Kidney glomerular epithelial cell (primary cell): ENCODE measurements around the gene FDCSP.
"Not testable (repeated sequence)": the region's sequence is repeated elsewhere in the genome, so short reads cannot be mapped to it uniquely, and the experiment has no call there.

Experiments used
- DNase-seq: peaks from one replicate; lab custom pipeline; 2025; lab: John Stamatoyannopoulos, UW

The FDCSP gene

DNA sequence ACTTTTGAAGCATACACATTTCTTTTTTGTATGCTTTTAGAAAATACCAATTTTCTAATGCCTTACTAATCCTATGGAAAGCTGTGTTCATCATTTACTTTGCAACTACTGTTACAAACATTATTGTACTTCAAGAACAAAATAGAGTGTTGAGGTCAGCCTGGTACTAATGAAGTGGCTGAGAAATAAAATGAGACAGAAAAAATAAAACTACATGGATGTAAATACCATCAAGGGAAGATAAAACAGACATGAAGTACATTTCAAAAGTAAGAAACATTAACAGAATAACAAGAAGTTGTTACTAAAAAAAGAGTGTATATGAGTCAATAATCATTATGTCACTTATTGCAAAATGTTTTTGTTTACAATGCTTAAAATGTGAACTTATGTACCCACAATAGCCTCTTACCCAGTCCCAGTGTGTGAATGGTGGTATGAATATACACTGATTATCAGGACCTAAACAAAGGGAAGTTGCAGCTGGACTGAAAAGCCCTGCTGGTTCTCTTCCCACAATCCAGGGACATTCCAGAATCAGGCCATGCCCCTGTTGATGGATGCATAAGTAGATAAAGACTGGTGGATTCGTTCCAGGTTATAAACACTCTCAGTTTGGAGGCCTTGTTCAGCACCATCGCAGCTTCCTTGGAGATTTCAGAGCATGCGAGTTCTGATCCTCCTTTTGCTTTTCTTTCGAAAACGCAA is 14.1 kb downstream of the FDCSP start:
- DNase-seq = no peak

DNA sequence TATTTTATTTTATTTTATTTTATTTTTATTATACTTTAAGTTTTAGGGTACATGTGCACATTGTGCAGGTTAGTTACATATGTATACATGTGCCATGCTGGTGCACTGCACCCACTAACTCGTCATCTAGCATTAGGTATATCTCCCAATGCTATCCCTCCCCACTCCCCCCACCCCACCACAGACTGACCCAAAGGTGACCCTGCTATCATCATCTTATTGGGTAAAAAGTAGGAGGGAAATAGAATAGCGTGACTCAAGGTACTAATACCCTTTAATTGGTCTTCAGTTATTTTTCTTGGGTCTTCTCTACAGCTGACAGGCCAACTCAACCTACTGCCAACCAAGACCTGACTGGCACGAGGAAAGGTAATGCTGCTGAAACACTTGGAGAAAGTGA is 16.4 kb downstream of the FDCSP start, which contains the start of gene CSN3:
Gene CSN3 (plus strand): TSS at position 301 of the 400 bp plus-strand sequence. CDS start 2,223 bp downstream, outside the sequence.
- DNase-seq = not testable (repeated sequence)

DNA sequence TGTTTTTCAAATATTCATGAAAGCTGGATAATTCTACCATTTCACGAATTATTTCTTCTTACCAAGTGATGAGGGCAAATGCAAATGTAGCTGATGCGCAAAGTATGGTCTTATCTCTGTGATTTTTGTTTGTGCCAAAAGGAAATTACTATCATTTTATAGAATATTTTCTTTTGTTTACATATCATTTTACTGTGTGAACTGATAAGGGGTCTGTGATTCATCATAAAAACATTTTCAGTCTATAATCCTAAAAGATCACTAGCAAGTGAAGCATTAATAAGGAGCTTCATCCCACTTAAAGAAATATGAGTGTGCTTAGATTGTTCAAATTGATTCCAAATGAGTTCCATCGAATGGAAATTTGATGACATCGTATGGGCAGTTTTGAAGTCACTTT is 17.2 kb downstream of the FDCSP start:
- DNase-seq = no peak

DNA sequence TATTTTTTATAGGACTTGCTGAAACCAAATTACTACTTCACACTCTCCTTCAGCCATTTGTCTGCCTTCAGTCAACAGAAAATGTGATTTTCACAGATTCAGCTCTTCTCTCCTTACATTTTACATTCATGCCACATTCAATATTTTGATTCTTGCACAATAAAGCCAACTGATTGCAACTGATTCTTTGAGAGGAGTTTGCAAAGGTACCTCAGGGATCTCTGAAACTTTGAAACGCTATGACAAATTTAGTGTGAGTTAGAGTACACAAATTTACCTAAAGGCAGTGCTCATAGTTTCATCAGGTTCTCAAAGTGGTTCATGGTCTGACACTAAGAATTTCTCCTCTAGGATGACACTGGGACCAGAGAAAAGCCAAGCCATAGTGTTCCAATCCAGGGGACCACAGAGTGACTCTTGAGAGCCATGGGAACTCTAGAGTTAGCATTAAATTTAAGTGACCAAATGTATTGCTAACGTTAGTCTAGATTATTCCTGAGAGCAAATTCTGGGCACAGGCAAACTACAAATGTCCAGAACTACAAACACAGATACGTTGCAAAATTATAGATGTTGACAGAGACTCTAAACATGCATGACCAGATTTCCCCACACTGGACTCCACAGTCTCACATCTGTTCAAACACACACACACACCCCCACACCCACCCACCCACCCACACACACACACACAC is 25.5 kb downstream of the FDCSP start:
- no peak for DNase-seq

DNA sequence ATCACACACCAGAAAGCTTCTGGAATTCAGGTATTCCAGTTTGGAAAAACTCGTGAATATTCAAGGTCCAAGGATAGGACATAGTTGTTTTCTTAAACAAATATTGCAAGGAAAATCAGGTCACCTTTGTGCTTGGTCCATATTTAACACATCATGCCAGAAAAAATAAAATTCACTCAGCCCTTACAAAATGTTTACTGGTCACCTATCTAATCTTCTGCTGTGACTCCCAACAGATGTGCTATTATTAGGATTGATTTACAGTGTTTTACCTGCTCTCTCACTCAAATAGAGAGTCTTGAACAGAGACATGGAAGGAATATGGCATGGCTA is 26.0 kb downstream of the FDCSP start:
- no peak for DNase-seq

DNA sequence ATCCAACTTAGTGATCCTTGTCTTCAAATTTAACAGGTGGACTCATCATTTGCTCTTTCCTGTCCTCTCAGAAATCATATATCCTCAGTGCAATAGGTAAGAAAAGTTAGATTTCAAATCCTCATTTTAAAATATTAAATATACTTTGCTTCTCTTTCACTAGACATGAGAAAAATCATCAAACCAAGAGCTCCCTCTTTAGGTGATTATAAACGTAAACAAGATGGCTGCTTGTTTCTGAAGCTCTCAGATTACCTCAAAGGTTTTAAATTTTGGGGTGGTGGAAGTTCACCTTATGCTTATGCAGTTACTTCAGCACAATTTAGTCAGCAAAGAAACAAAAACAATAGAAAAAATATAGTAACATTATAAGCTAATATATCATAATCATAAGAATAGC is 43.8 kb downstream of the FDCSP start:
- no peak for DNase-seq

DNA sequence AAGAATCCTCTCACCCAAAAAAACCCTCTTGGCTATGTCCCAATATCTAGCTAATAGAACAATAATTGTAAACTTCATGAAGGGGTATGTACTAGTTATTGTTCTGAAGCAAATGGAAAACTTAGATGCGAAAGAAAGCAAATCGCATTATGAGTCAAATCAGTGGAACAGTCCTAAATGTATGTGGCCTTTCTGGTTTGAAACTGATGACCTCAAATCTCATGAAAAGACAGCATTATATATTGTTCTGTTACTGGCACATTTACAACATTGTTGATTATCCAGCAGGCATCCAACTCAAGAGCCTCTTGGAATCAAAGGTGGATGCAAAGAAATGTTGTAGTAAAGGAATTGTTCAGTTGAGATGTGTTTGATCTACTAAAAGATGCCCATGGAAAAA is 51.2 kb downstream of the FDCSP start:
- DNase-seq = no peak

DNA sequence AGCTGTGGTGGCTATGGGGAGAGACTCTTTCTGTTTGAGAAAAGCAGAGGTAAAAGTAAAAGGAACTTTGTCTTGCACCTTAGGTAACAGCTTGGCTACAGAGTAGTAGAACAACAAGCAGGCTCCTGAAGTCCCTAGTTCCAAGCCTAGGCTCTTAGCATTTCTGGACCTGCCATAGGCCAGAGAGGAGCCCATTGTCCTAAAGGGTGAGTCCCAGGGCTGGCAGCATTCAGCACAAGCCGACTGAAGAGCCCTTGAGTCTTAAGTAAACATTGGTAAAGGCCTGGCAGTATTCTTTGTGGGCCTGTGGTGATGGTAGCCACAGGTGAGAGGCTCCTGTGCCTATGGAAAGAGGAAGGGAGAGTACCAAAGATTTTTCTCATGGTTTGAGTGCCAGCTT is 54.6 kb downstream of the FDCSP start:
- DNase-seq = no peak
